Breast epithelium (tissue), 3 donors: ENCODE results near the gene EFEMP1.

Source experiments
- POLR2A ChIP-seq: fragments of 450-650 bp; IDR thresholded peaks from one replicate; pipeline ENCODE4 v1.6.1; 2016; ENCODE audit warnings: antibody characterized with exemption, mild to moderate bottlenecking, moderate library complexity
- POLR2AphosphoS5 ChIP-seq, 3 donors: sonication (generic); formaldehyde crosslinking; IDR thresholded peaks; one replicate each; pipeline ENCODE4 v1.6.1; 2017; ENCODE audit warnings: antibody characterized with exemption in 3 of 3
- TF ChIP-seq, protein P1 (sequence below), 3 donors: fragments of 450-650 bp; IDR thresholded peaks; one replicate each; pipeline ENCODE4 v1.5.1; 2016 to 2017; ENCODE audit warnings: antibody characterized with exemption in 3 of 3, mild to moderate bottlenecking in 3 of 3, moderate library complexity in 3 of 3

DNA sequence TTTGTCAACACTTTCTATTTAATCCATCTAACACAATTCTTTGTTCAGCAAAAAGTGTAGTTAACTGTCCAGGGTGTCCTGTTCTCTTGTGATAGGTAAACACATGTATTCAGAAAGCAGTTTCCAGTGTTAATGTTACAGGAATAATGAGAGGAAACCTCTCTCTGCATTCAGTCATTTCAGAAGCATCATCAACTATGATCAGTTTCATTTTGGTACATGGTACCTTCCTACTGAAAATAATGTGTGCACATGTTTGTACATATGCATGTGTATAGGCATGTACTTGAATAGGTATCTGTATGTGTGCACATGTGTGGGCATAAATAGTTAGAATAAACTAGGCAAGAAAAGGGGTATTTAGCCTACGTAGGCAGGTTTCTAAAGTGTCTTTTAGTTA, 16.6 kb downstream of the EFEMP1 start:
- TF ChIP-seq, protein P1, sequence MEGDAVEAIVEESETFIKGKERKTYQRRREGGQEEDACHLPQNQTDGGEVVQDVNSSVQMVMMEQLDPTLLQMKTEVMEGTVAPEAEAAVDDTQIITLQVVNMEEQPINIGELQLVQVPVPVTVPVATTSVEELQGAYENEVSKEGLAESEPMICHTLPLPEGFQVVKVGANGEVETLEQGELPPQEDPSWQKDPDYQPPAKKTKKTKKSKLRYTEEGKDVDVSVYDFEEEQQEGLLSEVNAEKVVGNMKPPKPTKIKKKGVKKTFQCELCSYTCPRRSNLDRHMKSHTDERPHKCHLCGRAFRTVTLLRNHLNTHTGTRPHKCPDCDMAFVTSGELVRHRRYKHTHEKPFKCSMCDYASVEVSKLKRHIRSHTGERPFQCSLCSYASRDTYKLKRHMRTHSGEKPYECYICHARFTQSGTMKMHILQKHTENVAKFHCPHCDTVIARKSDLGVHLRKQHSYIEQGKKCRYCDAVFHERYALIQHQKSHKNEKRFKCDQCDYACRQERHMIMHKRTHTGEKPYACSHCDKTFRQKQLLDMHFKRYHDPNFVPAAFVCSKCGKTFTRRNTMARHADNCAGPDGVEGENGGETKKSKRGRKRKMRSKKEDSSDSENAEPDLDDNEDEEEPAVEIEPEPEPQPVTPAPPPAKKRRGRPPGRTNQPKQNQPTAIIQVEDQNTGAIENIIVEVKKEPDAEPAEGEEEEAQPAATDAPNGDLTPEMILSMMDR (IDR thresholded peaks at IDR 0.05): no peak
- TF ChIP-seq POLR2A (no peak), POLR2AphosphoS5 (IDR thresholded peaks at IDR 0.05) (no peak)
